A549 (cell line): Measurements from ENCODE around the gene NPHS1. TPM values are rescaled to one million over a fixed set of nuclear protein-coding genes. Genes with fewer than 3 reads are reported as not detected.

Experiments
- ATAC-seq, 2 experiments: fragments of 200-7000 bp in 1 of 2; fragments of >200 bp in 1 of 2; cut with Nextera tagmentation in 1 of 2; cut with Tn5 transposase in 1 of 2; 3 replicates each; pipeline versions ENCODE4 v1.8.0 to v1.9.1; 2018 to 2020; ENCODE audit warnings: mild to moderate bottlenecking in 1 of 2, moderate library complexity in 1 of 2
- CTCF ChIA-PET: fragments of 300-600 bp; sonication (Branson Sonifier 250); formaldehyde crosslinking; extraction: SDS; loops from one replicate; lab custom pipeline; 2021; ENCODE audit warnings: antibody characterized with exemption, inconsistent platforms; lab: Yijun Ruan, JAX
- POLR2A ChIA-PET: fragments of 350-600 bp; formaldehyde crosslinking; extraction: SDS; loops from one replicate; lab custom pipeline; 2021; ENCODE audit warnings: antibody characterized with exemption, inconsistent platforms; lab: Yijun Ruan, JAX
- DNase-seq, 2 experiments: peaks; one replicate each; pipeline versions ENCODE4 v3.0.0 to v3.0.0-alpha.2; 2011 to 2016; ENCODE audit warnings: low read depth in 1 of 2, low spot score in 1 of 2
- FAIRE-seq: peaks from 2 replicates; lab custom pipeline; 2011; peaks lifted over from hg19 to GRCh38; lab: Jason Lieb, UNC
- H3K27ac ChIP-seq, 2 experiments: fragments of >200 bp; sonication (Bioruptor Twin); formaldehyde crosslinking; 3 replicates each; pipeline ENCODE4 v1.5.1; 2016 to 2017
- H3K4me1 ChIP-seq: fragments of >200 bp; sonication (Bioruptor Twin); formaldehyde crosslinking; 3 replicates; pipeline ENCODE4 v1.6.1; 2016
- H3K4me2 ChIP-seq: fragments of >200 bp; sonication (Bioruptor Twin); formaldehyde crosslinking; 3 replicates; pipeline ENCODE4 v1.6.1; 2016
- H3K4me3 ChIP-seq: fragments of >200 bp; sonication (Bioruptor Twin); formaldehyde crosslinking; 3 replicates; pipeline ENCODE4 v1.5.1; 2016
- H3K9me3 ChIP-seq: fragments of >200 bp; sonication (Bioruptor Twin); formaldehyde crosslinking; 3 replicates; pipeline ENCODE4 v1.6.1; 2016
- BHLHE40 ChIP-seq: IDR thresholded peaks from 2 replicates; pipeline ENCODE4 v1.6.1; 2012; ENCODE audit warnings: low read depth, low read length, inconsistent platforms
- CBX8 ChIP-seq: fragments of 200-600 bp; sonication (generic); IDR thresholded peaks from 2 replicates; pipeline ENCODE4 v1.6.1; 2016
- EHF ChIP-seq: fragments of 250-450 bp; sonication (Bioruptor Pico); IDR thresholded peaks from 2 replicates; pipeline ENCODE4 v1.5.0; 2020; ENCODE audit warnings: mild to moderate bottlenecking
- EHMT2 ChIP-seq: fragments of 200-600 bp; sonication (generic); IDR thresholded peaks from 2 replicates; pipeline ENCODE4 v1.6.1; 2016; ENCODE audit warnings: antibody characterized with exemption, low read depth, mild to moderate bottlenecking, moderate library complexity
- ESRRA ChIP-seq: fragments of 150-350 bp; IDR thresholded peaks from 2 replicates; pipeline ENCODE4 v1.6.1; 2014; ENCODE audit warnings: mild to moderate bottlenecking, low read length, borderline replicate concordance
- FOXS1 ChIP-seq: fragments of 250-450 bp; sonication (Bioruptor Pico); IDR thresholded peaks from 2 replicates; pipeline ENCODE4 v1.5.0; 2020; ENCODE audit warnings: mild to moderate bottlenecking, moderate library complexity
- GATA3 ChIP-seq: IDR thresholded peaks from 2 replicates; pipeline ENCODE4 v1.6.1; 2012; ENCODE audit warnings: borderline replicate concordance
- HDAC2 ChIP-seq: fragments of 200-600 bp; sonication (generic); IDR thresholded peaks from 2 replicates; pipeline ENCODE4 v1.6.1; 2016
- HEYL ChIP-seq: fragments of 250-450 bp; sonication (Bioruptor Pico); IDR thresholded peaks from 2 replicates; pipeline ENCODE4 v1.8.0; 2021; ENCODE audit warnings: mild to moderate bottlenecking, moderate library complexity
- HOXB5 ChIP-seq: fragments of 250-450 bp; sonication (Bioruptor Pico); IDR thresholded peaks from 2 replicates; pipeline ENCODE4 v1.5.0; 2020; ENCODE audit warnings: mild to moderate bottlenecking, moderate library complexity
- JUNB ChIP-seq: fragments of >200 bp; sonication (Bioruptor Twin); formaldehyde crosslinking; IDR thresholded peaks from 2 replicates; pipeline ENCODE4 v1.6.1; 2016
- MAZ ChIP-seq: fragments of 150-350 bp; IDR thresholded peaks from 2 replicates; pipeline ENCODE4 v1.6.1; 2014; ENCODE audit warnings: antibody characterized with exemption, low read depth, low read length, borderline replicate concordance
- NPAS2 ChIP-seq: fragments of 250-450 bp; sonication (Bioruptor Pico); IDR thresholded peaks from 2 replicates; pipeline ENCODE4 v1.8.0; 2022; ENCODE audit warnings: mild to moderate bottlenecking, moderate library complexity, borderline replicate concordance
- PBX3 ChIP-seq: IDR thresholded peaks from 2 replicates; pipeline ENCODE4 v1.6.1; 2012
- PHF8 ChIP-seq: fragments of 200-600 bp; sonication (generic); IDR thresholded peaks from 2 replicates; pipeline ENCODE4 v1.6.1; 2016; ENCODE audit warnings: low read depth, mild to moderate bottlenecking, antibody characterized with exemption, moderate library complexity, borderline replicate concordance
- POLR2AphosphoS2 ChIP-seq: conservative IDR thresholded peaks from 2 replicates; pipeline ENCODE4 v1.6.1; 2012; ENCODE audit warnings: low read length, improper control_type of control experiment, inconsistent platforms
- RAD21 ChIP-seq, 2 experiments: fragments of >200 bp in 1 of 2; sonication (Bioruptor Twin) in 1 of 2; formaldehyde crosslinking in 1 of 2; IDR thresholded peaks in 1 of 2; conservative IDR thresholded peaks in 1 of 2; 2 replicates in 1 of 2; 3 replicates in 1 of 2; pipeline ENCODE4 v1.6.1; 2012 to 2018; ENCODE audit warnings: inconsistent platforms in 1 of 2
- RFX5 ChIP-seq: fragments of 450-650 bp; IDR thresholded peaks from 2 replicates; pipeline ENCODE4 v1.7.1; 2014; ENCODE audit warnings: antibody characterized with exemption, mild to moderate bottlenecking, moderate library complexity
- WGBS: methylation state at CpG from one replicate; pipeline ENCODE4 v1.1.6; 2017; ENCODE audit errors: missing lambda C conversion rate; 5-methylcytosine and 5-hydroxymethylcytosine counted together
- polyA plus RNA-seq, 4 experiments: library from polyadenylated mRNA; depleted of rRNA in 3 of 4; stranded (reverse); fragments of >200 nt; fragmentation: RNase III in 1 of 4; extraction: RNeasy Plus Mini Kit Qiagen cat#74134 plus additional on column Dnase treatment in 1 of 4; gene quantifications; 2 replicates in 3 of 4; 3 replicates in 1 of 4; pipeline ENCODE4 v1.2.3, GENCODE V29; 2011 to 2017
- TF ChIP-seq, protein P1 (sequence below): fragments of >200 bp; sonication (Bioruptor Twin); formaldehyde crosslinking; IDR thresholded peaks from 2 replicates; pipeline ENCODE4 v1.6.1; 2016
- TF ChIP-seq, protein P2 (sequence below): IDR thresholded peaks from 2 replicates; pipeline ENCODE4 v1.6.1; 2012; ENCODE audit warnings: low read depth, borderline replicate concordance

Gene NPHS1
- polyA plus RNA-seq, 2 of the 4 experiments (the other 2 are of a cell fraction), result 0.27 TPM

DNA sequence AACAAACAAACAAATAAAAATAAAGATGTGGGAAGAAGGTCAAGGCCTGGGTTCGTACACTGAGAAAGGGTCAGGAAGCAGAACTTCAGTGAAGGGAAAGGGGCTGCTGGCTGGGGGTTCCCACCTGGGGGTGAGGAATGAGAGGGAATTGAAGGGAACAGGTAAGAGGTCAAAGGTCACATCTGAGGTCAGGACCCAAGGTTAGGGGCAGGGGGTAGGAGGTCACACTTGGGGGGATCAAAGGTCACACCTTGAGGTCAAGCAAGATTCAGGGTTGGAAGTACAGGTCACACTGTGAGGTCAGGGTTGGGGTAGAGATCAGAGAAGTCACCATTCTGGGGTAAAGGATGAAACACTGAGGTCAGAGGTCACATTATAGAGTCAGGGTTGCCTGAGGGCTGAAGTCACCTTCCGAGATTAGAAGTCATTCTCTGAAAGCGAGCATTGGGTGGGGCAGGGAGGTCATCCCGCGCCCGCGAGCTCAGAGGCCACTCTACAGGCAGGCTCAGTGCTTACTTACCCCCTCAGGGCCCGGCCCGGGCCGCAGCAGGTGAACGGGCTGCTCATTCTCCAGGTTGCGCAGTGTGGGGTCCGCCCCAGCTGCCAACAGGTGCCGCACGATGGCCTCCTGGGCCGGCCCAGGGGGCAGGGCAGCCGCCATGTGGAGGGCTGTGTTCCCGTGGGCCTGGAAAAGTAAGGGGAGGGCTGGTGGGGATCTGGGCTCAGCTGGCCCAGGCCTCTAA, 37.2 kb upstream of the NPHS1 start:
- peak; percentile 13 to 28; a peak in 5 of 6 replicates for ATAC-seq
- CTCF ChIA-PET, result interaction anchor here (0.6 to 17.6 kb wide), 9 partner anchors 7 to 1587 kb away, joined by 3 to 402 read pairs (median 4); no protein-coding TSS in a partner anchor

GRCh38 chr19:35888398-35888797, 36.1 kb upstream of the NPHS1 start:
- no peak overlapping the region for H3K27ac ChIP-seq
- H3K4me2 ChIP-seq, result no peak overlapping the region
- CTCF ChIA-PET, result interaction anchor here (1.3 to 17.6 kb wide), 3 partner anchors 22 to 40 kb away, joined by 3 to 402 read pairs (median 5); no protein-coding TSS in a partner anchor
- TF ChIP-seq EHF, result no peak
- TF ChIP-seq FOXS1, result no peak
- TF ChIP-seq RAD21 (conservative IDR thresholded peaks at IDR 0.05 in 1 of 2, IDR thresholded peaks at IDR 0.05 in 1 of 2), result no peak
- TF ChIP-seq CBX8, result no peak
- no peak for TF ChIP-seq BHLHE40
- no peak for TF ChIP-seq EHMT2
- no peak for TF ChIP-seq HDAC2
- no peak for TF ChIP-seq HOXB5
- TF ChIP-seq GATA3, result no peak
- TF ChIP-seq PBX3, result no peak
- TF ChIP-seq, protein P1, sequence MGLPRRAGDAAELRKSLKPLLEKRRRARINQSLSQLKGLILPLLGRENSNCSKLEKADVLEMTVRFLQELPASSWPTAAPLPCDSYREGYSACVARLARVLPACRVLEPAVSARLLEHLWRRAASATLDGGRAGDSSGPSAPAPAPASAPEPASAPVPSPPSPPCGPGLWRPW, result no peak
- no peak for TF ChIP-seq POLR2AphosphoS2
- no peak for TF ChIP-seq JUNB
- TF ChIP-seq, protein P2, sequence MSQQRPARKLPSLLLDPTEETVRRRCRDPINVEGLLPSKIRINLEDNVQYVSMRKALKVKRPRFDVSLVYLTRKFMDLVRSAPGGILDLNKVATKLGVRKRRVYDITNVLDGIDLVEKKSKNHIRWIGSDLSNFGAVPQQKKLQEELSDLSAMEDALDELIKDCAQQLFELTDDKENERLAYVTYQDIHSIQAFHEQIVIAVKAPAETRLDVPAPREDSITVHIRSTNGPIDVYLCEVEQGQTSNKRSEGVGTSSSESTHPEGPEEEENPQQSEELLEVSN, result no peak
- no peak for TF ChIP-seq RFX5
- TF ChIP-seq HEYL (CRISPR knock-in tag), result no peak
- TF ChIP-seq PHF8, result no peak
- TF ChIP-seq, all 56 proteins: peak for 0
- no peaks in the 10 kb centered on the region for H3K4me1 ChIP-seq
- no peaks in the 10 kb centered on the region for H3K9me3 ChIP-seq
- ATAC-seq (no peak), FAIRE-seq (no peak), DNase-seq (no peak)
- POLR2A ChIA-PET, result no interaction called here
- H3K4me3 ChIP-seq, result no peak overlapping the region
- WGBS, result 91% methylated on average over 9 of the region's 9 CpGs

More for the DNA sequence above, 37.2 kb upstream of the NPHS1 start:
- no peaks in the 10 kb centered on the region for H3K4me1 ChIP-seq
- H3K27ac ChIP-seq, result no peak overlapping the region
- H3K9me3 ChIP-seq, result no peaks in the 10 kb centered on the region
- POLR2A ChIA-PET, result interaction anchor here (0.6 kb wide), 1 partner anchor 527 kb away, joined by 4 read pairs; no protein-coding TSS in a partner anchor
- 94% methylated on average over 18 of the region's 18 CpGs for WGBS
- no peak for TF ChIP-seq NPAS2
- TF ChIP-seq ESRRA, result peak; percentile 14; the same call in 1 of the 2 replicates
- no peak for TF ChIP-seq HEYL (CRISPR knock-in tag)
- TF ChIP-seq HDAC2, result no peak
- no peak for TF ChIP-seq MAZ
- H3K4me2 ChIP-seq, result no peak overlapping the region
- FAIRE-seq (no peak), DNase-seq (no peak)
- no peak overlapping the region for H3K4me3 ChIP-seq

DNA sequence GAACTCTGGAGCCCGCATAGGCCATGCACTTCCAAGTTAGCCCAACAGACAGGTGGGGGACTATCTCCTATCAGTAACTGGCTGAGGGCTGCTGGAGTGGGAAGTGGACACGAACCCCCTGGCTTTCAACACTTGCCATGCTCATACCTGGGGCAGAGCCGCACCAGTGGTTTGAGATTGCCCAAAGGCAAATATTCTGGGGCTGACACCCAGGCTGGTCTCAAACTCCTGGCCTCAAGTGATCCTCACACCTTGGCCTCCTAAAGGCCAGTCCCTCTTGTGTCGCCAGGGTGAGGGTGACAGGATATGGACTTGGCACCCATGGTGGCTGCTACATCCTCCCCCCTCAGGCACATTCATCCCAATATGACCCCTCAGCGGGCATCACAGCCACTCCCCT, 34.9 kb upstream of the NPHS1 start:
- CTCF ChIA-PET, result interaction anchor here (0.7 to 17.6 kb wide), 3 partner anchors 41 to 331 kb away, joined by 3 to 402 read pairs (median 6); no protein-coding TSS in a partner anchor

More for the DNA sequence above, 34.9 kb upstream of the NPHS1 start:
- Histone ChIP-seq H3K9me3 (no peaks in the 10 kb centered on the region), H3K4me2 (no peak overlapping the region), H3K4me1 (no peaks in the 10 kb centered on the region), H3K4me3 (no peak overlapping the region), H3K27ac (no peak overlapping the region)
- no peak for DNase-seq
- ATAC-seq, result no peak
- 95% methylated on average over 5 of the region's 5 CpGs for WGBS
- TF ChIP-seq NPAS2, result no peak
- FAIRE-seq, result no peak
- POLR2A ChIA-PET, result no interaction called here
